Measurements from ENCODE around the gene EFR3B. TPM values are rescaled to one million over a fixed set of nuclear protein-coding genes. Genes with fewer than 3 reads are reported as not detected.
A peak's percentile ranks its signal among the peaks of the same experiment; 100 is the strongest.

EFR3B gene
- polyA plus RNA-seq, 1 experiment = 0.09 TPM

DNA sequence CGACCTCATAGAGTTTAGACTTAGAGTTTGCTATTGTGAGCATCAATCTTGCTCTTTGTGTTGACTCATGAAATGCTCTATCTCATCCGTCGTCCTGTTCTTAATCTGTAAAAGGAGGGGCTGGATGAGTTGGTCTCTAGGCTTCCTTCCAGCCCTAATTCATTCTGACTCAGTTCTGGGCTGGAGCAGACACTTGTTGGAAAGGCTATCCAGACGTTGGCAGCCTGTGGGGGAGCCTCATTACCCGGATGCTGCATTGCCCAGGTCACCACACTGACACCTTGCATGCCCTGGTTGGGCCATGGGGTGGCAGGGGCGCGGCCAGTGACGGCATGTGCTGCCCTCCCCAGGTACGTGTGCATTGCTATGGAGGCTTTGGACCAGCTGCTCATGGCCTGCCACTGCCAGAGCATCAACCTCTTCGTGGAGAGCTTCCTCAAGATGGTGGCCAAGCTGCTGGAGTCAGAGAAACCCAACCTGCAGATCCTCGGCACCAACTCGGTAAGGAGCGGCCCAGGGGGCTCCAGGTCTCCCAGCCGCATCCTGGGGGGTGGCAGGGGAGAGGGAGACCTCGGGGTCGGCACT is 61.5 kb downstream of the EFR3B start:
- TF ChIP-seq, protein P1, sequence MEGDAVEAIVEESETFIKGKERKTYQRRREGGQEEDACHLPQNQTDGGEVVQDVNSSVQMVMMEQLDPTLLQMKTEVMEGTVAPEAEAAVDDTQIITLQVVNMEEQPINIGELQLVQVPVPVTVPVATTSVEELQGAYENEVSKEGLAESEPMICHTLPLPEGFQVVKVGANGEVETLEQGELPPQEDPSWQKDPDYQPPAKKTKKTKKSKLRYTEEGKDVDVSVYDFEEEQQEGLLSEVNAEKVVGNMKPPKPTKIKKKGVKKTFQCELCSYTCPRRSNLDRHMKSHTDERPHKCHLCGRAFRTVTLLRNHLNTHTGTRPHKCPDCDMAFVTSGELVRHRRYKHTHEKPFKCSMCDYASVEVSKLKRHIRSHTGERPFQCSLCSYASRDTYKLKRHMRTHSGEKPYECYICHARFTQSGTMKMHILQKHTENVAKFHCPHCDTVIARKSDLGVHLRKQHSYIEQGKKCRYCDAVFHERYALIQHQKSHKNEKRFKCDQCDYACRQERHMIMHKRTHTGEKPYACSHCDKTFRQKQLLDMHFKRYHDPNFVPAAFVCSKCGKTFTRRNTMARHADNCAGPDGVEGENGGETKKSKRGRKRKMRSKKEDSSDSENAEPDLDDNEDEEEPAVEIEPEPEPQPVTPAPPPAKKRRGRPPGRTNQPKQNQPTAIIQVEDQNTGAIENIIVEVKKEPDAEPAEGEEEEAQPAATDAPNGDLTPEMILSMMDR (IDR thresholded peaks at IDR 0.05; ENCODE audit: low read depth, low read length) = no peak
- Histone ChIP-seq H3K27ac (ENCODE audit: low read depth, low read length) (peak overlapping the region; percentile 21), H3K27me3 (ENCODE audit: control insufficient read depth, insufficient read depth, low read length) (no peaks in the 10 kb centered on the region), H3K4me3 (ENCODE audit: low read depth, low read length) (no peak overlapping the region), H3K9me3 (ENCODE audit: control insufficient read depth, insufficient read depth, low read length) (no peaks in the 10 kb centered on the region)
- peak; percentile 52 for DNase-seq (ENCODE audit: low read depth, low spot score)
- POLR2A ChIA-PET = no interaction called here
- CTCF ChIA-PET = no interaction called here

DNA sequence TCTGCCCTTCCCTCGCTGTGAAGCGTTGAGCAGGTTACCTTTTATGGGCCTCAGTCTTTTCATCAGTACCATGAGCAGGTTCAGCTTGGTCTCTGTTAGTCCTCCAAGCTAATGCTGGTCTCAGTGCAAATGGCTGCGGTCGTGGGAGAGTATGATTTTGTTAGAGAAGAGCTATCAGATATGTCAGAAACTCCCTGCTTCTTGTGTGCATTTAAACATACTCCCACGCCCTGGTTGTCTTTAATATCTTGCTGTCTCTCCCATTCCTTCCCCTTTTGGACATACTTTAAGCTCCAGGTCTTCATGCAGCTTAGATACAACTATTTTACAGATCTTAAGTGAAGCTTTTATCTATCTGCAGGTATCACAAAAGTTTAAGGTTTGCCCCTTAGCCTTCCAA is 62.9 kb downstream of the EFR3B start:
- no peak overlapping the region for H3K27ac ChIP-seq (ENCODE audit: low read depth, low read length)
- TF ChIP-seq, protein P1 (IDR thresholded peaks at IDR 0.05; ENCODE audit: low read depth, low read length) = no peak
- POLR2A ChIA-PET = no interaction called here
- H3K27me3 ChIP-seq (ENCODE audit: control insufficient read depth, insufficient read depth, low read length) = peaks cover 3% of the 10 kb centered on the region
- no peaks in the 10 kb centered on the region for H3K9me3 ChIP-seq (ENCODE audit: control insufficient read depth, insufficient read depth, low read length)
- CTCF ChIA-PET = interaction anchor here (1.4 kb wide), 1 partner anchor 130 kb away, joined by 5 read pairs; no protein-coding TSS in a partner anchor
- H3K4me3 ChIP-seq (ENCODE audit: low read depth, low read length) = no peak overlapping the region
- DNase-seq (ENCODE audit: low read depth, low spot score) = no peak

DNA sequence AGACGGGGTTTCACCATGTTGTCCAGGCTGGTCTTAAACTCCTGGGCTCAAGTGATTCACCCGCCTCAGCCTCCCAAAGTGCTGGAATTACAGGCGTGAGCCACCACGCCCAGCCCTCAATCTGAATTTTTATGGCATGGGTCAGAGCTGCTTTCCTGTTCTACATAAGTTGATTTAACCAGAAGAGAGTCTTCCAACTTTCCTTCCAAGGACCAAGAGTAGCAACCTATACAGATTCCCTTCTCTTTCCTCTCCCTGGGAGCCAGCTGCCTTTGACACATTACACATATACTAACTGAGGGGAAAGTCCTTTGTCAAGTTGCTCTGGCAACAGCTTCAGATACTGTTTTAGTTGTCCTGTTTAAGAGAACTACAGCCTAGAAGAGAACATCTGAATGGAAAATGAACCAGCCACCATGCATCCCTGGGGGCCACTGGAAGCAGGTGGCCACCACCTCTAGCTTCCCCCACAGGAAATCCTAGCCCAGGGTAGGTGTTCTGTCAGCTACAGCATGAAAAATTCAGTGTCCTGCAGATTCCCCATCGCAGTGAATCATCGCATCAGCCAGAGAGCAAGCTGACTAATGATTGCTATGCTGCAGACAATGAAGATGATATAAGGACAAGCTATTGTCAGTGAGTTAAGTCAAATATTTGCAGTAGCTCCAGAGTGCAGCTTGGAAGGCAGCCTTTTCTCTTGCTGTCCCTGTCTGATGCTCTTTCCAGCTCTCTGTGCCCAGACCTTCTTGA is 63.6 kb downstream of the EFR3B start:
- ChIA-PET CTCF (interaction anchor here (1.4 kb wide), 1 partner anchor 130 kb away, joined by 5 read pairs; no protein-coding TSS in a partner anchor), POLR2A (interaction anchor here (1.0 kb wide), 1 partner anchor 27 kb away, joined by 4 read pairs; no protein-coding TSS in a partner anchor)
- no peak overlapping the region for H3K4me3 ChIP-seq (ENCODE audit: low read depth, low read length)
- TF ChIP-seq, protein P1 (IDR thresholded peaks at IDR 0.05; ENCODE audit: low read depth, low read length) = no peak
- peaks cover 3% of the 10 kb centered on the region for H3K27me3 ChIP-seq (ENCODE audit: control insufficient read depth, insufficient read depth, low read length)
- DNase-seq (ENCODE audit: low read depth, low spot score) = peak; percentile 10
- no peak overlapping the region for H3K27ac ChIP-seq (ENCODE audit: low read depth, low read length)
- H3K9me3 ChIP-seq (ENCODE audit: control insufficient read depth, insufficient read depth, low read length) = no peaks in the 10 kb centered on the region

DNA sequence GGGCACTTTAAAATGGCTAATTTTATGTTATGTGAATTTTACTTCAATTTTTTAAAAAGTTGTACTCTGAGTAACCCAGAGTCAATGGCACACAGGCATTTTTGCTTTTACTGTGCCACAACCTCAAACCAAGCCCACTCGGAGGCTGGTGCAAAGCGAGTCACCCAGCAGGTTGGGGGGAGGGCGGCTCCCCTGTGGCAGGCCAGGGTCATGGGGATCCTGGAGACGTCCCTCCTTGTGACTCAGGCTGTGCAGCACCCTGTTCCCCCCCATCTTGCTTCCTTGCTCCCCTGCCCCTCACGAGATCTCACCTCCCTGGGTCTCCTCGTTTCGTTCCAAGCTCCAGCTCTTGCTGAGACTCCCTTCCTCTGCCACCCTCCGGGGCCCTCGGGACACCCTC is 67.9 kb downstream of the EFR3B start:
- TF ChIP-seq, protein P1 (IDR thresholded peaks at IDR 0.05; ENCODE audit: low read depth, low read length) = no peak
- Histone ChIP-seq H3K4me3 (ENCODE audit: low read depth, low read length) (no peak overlapping the region), H3K9me3 (ENCODE audit: control insufficient read depth, insufficient read depth, low read length) (no peaks in the 10 kb centered on the region), H3K27ac (ENCODE audit: low read depth, low read length) (no peak overlapping the region), H3K27me3 (ENCODE audit: control insufficient read depth, insufficient read depth, low read length) (peaks cover 5% of the 10 kb centered on the region)
- DNase-seq (ENCODE audit: low read depth, low spot score) = no peak
- ChIA-PET POLR2A (no interaction called here), CTCF (no interaction called here)

DNA sequence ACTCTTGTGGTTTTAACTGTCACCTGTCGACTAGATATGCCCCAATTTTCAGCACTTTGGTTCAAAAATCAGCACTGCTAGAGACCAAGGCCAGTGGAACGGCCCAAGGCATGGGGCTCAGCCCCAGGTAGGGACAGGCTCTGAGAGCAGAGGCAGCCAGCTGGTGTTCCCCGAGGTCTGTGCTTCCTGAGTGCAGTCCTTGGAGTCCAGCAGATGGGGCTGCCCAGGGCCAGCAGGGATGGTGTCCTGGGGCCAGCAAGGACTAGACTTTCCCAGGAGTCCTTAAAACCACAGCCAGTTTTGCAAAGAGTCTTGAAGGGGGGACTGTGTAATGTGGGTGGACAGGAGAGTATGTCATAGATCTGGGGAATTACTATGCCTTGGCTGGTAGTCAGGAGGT is 70.2 kb downstream of the EFR3B start:
- H3K27ac ChIP-seq (ENCODE audit: low read depth, low read length) = no peak overlapping the region
- ChIA-PET CTCF (no interaction called here), POLR2A (no interaction called here)
- TF ChIP-seq, protein P1 (IDR thresholded peaks at IDR 0.05; ENCODE audit: low read depth, low read length) = no peak
- no peak for DNase-seq (ENCODE audit: low read depth, low spot score)
- peaks cover 5% of the 10 kb centered on the region for H3K27me3 ChIP-seq (ENCODE audit: control insufficient read depth, insufficient read depth, low read length)
- no peaks in the 10 kb centered on the region for H3K9me3 ChIP-seq (ENCODE audit: control insufficient read depth, insufficient read depth, low read length)
- no peak overlapping the region for H3K4me3 ChIP-seq (ENCODE audit: low read depth, low read length)

All from AG04450 (cell line).